HG02642 (cell line): ENCODE measurements around the gene CA9.

ENCODE experiments used
- ATAC-seq: cut with Tn5 transposase; IDR thresholded peaks from one replicate; pipeline ENCODE4 v1.9.1; 2021; ENCODE audit warnings: mild to moderate bottlenecking; ENCODE audit not compliant: unreplicated experiment, poor library complexity

Gene CA9

DNA sequence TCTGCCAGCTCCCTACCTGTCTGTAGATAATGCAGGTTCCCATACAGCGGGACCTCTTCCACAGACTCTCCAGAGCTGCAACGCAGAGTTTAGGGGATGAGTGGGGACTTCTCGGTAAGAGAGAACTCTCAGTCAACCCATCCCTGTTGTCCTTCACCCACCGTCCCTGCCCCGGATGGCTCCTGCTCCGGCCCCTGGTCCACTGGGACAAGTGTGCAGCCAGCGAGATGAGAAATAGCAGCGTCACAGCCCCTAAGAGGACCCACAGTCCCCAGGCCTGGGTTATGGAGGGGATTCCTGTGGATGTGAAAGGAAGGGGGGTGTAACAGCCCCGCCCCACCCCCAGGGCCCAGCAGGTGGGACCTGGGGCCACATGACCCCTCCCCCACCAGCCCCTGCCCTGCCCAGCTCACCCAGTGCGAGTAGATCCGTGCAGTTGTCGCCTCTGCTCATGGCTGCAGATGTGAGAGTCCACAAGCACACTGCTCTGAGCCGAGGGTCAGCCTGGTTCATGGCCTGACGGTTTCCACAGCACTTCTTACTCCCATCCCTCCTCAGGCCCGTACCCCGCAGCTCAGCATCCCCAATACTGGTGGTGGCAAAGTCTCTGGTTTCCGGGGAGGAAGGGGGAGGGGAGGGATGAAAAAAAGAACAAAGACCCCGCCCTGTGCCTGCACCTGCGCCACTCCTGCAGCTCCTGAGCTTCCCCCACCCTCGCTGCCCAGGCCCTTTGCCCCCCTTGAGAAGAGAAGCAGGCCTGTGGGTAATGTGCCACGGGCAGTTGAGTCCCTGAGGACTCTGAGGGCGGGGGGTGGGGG lies 23.2 kb upstream of the CA9 start, which contains the start of gene SIT1:
SIT1 (minus strand) TSS at position 591 of the 818 bp plus-strand sequence; CDS start at position 513, 78 bp downstream.
- ATAC-seq, result no peak

DNA sequence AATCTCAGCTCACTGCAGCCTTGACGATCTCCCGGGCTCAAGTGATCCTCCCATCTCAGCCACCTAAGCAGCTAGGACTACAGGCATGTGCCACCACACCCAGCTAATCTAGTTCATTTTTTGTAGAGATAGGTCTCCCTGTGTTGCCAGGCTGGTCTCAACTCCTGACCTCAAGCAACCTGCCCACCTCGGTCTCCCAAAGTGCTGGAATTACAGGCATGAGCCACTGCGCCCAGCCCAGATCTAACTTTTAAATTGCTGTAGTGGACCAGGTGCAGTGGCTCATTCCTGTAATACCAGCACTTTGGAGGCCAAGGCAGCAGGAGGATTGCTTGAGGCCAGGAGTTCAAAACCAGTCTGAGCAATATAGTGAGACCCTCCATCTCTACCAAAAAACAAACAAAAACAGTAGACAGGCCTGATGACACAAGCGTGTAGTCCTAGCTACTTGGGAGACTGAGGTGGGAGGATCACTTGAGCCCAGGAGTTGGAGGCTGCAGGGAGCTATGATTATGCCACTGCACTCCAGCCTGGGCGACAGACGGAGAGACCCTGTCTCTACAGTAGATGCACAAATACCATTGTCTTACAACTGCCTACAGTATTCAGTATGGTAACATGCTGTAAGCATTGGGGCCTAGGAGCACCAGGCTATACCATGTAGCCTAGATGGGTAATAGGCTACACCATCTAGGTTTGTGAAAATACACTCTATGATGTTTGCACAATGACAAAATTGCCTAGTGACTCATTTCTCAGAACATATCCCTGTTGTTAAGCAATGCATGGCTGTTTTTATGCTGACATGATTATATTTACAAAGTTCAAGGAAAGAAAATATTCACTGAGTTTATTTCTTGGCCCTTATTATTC lies 21.5 kb upstream of the CA9 start:
- no peak for ATAC-seq

DNA sequence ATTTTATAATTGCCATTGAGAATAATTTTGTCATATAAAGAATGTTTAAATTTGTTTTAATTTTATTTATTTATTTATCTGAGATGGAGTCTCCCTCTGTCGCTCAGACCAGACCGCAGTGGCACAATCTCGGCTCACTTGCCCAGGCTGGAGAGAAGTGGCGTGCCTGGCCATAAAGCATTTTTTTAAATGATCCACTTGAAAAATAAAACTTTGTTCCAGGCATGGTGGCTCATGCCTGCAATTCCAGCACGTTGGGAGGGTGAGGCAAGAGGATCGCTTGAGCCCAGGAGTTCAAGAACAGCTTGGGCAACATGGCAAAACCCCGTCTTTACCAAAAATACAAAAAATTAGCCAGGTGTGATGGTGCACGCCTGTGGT lies 20.9 kb upstream of the CA9 start:
- ATAC-seq, result no peak

DNA sequence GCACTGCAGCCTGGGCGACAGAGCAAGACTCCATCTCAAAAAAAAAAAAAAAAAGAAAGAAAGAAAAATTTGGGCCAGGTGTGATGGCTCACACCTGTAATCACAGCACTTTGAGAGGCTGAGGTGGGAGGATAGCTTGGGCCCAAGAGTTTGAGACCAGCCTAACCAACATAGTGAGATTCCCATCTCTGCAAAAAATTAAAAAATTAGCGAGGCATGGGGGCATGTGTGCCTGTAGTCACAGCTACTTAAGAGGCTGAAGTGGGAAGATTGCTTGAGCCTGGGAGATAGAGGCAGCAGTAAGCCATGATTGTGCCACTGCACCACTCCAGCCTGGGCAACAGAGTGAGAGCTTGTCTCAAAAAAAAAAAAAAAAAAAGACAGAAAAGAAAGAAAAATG lies 20.1 kb upstream of the CA9 start:
- no peak for ATAC-seq

DNA sequence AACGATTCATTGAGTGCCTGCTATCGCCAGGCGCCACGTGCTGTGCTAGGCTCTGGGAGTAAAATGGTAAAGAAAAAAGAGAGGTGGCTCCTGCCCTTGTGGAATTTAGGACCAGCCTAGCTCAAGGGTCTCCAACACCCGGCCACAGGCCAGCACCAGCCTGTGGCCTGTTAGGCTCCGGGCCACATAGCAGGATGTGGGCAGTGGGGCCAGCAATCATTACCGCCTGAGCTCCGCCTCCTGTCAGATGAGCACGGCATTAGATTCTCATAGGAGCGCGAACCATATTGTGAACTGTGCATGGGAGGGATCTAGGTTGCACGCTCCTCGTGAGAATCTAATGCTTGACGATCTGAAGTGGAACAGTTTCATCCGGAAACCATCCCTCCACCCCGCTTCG lies 17.4 kb upstream of the CA9 start:
- ATAC-seq, result no peak

DNA sequence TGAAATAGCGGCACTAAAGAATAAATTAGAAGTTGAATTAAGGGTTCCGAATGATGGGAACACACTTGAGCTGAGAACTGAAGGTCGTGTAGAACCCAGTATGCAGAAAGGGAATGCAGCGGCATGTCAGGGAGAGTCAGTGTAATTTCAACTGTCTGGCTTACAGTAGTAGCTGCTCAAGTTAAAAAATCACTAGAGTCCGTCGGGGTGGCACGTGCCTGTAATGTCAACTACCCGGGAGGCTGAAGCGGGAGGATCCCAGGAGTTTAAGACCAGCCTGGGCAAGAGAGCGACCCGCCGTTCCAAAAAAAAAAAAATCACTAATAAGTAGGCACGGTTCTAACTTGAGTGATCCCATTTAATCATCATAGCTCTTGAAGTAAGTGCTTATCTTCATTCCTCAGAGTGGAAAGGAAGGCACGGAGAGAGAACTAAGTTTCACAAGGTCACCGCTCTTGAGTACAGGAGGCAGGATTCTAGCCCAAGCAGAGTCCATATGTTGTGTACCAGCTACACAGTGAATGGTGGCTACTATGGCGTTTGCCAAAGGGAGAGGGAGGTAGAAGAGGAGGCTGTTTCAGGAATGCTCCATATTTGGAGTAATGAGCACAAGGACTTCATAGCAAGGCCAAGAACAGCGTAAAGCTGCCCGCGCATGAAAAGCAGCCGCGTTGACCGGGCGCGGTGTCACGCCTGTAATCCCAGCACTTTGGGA lies 16.7 kb upstream of the CA9 start:
- no peak for ATAC-seq

DNA sequence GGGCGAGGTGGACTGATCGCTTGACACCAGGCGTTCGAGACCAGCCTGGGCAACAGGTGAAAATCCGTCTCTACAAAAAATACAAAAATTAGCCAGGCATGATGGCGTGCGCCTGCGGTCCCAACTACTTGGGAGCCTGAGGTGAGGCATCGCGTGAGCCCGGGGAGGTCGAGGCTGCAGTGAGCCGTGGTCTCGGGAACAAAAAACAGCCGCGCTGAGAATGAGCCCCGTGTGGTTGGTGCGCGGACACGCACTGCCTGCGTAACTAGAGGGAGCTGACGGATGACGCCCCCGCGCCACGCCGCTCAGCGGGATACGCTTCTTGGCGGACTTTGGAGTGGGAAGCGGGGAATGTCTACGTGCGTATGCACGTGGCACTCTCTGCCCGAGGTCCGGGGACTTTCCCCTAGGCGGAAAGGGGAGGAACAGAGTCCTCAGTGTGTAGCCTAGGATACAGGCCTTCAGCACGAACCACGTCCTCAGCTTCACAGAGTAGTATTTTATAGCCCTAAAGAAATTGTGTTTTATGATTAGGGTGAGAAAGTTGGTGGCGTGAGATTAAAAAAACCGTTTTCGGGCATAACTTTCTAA lies 16.1 kb upstream of the CA9 start, which contains the start of gene RMRP:
RMRP (minus strand) TSS at position 474 of the 591 bp plus-strand sequence.
- peak; percentile 86 for ATAC-seq

DNA sequence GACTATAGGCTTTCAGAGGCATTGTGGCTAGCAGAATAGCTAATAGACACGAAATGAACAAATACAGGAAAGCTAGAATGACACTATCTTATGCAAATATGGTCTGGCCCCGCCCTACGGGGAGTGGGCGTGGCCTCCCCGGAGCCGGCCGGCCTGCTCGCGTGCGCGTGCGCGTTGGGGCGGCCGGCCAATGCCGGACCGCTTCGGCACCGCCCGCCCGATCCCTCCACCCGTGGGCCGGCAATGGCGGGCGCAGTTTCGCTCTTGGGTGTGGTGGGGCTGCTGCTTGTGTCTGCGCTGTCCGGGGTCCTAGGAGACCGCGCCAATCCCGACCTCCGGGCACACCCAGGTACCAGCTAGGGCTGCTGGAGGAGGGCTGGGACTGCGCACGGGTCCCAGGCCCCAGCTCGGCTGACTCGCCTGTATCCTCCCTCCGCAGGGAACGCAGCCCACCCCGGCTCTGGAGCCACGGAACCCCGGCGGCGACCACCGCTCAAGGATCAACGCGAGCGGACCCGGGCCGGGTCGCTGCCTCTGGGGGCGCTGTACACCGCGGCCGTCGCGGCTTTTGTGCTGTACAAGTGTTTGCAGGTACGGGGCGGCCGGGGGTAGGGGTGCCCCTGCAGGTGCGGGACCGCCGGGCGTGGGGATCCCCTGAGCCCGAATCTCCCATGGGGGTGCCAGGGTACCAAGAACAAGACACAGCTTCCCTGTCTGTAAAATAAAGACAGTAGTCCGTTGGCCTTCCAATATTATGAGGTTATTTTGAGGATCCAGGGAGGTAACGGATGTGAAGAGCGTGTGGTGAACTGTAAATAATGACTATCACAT lies 15.4 kb upstream of the CA9 start, which contains the start of gene CCDC107:
CCDC107 (plus strand) TSS at position 156 of the 831 bp plus-strand sequence; CDS start at position 244, 88 bp downstream.
- peak; percentile 69 for ATAC-seq

DNA sequence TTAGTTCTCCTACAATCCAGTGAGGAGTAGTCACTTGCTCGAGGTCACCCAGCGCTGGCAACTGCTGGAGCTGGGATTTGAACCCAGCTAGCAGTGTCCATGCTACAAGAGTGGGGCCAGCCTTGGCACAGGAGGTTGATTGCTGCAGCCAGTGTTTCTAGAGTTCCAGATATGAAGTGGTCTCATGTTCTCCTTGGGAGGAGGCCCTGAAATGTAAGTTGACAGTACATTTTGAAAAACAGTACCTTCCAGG lies 14.8 kb upstream of the CA9 start:
- ATAC-seq, result no peak

DNA sequence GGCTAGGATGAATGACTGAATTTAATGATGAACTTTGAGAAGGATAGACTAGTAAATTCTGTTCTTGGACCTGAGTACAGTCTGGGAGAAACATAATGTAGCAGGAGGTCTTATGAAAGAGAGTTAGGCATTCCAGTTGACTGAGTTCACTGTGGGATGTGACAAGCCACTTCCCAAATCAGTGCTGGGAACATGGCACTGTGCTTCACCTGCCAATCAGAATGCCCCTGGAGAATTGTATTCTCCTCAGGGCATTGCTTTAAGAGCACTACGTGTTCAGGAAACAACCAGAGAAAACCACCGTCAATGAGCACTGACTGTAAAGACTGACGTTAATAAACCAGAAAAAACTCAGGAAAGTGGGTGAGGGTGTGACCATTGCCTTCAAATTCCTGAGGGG lies 14.4 kb upstream of the CA9 start:
- ATAC-seq, result no peak

DNA sequence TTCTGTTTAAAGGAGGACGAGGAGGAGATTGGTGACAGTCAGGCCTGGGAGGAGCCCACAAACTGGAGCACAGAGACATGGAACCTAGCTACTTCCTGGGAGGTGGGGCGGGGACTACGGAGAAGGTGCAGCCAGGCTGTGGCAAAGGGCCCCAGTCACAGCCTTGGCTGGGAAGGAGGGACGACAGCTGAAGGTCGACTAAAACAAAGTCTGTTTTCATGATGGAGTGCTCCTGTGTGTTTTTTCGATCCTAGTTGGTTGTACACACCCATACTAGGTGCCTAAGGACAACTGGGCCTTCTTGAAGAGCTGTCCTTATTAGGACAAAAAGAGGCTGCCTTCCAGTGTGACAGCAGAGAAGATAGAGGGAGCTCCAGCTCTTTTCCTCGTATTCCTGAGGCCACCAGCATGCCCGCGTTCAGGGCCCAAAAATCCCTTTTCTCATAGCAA lies 12.7 kb upstream of the CA9 start:
- ATAC-seq, result no peak

DNA sequence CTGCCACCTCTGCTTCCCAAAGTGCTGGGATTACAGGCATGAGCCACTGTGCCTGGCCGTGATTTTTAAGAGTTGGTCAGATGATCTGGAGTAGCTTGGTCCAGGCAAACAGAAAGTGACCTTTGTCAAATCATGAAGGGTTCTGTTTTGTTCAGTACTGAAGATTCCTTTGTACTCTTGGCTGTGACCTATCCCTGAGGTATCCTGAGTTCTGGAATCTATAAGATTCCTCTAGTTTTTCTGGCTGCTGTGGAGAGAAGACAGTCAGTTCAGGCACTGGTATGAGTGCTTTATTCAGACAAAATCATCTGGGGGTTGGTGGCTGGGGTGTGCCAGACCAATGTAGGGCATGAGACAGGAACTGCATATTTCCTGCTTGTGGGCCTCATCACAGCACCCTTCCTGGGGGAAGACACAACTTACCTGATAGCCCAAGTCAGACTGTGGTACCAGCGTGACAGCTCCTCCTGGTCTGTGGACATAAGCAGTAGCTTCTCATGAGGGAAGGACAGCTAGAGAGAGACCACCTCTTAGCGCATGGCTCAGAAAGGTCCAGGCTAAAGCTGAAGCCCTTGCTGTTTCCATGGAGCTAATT lies 11.9 kb upstream of the CA9 start:
- no peak for ATAC-seq

DNA sequence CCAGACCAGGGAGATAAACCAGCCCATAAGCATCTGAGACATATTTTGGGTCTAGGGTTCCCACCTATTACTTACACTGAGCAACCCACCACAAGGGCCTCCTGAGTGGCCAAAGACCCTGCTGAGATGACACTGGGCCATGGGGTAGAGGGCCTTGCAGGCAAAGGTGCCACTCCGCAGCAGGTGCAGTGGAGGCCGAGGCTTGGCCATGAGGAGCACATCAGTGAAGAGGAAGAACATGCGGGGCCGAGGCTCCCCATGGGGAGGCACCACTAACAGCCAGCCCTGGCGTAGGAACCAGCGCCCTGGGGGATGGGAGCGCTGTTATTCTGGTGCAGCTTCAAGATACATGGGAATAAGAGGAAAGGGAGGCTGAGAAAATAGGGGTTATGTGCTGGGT lies 11.3 kb upstream of the CA9 start:
- no peak for ATAC-seq

DNA sequence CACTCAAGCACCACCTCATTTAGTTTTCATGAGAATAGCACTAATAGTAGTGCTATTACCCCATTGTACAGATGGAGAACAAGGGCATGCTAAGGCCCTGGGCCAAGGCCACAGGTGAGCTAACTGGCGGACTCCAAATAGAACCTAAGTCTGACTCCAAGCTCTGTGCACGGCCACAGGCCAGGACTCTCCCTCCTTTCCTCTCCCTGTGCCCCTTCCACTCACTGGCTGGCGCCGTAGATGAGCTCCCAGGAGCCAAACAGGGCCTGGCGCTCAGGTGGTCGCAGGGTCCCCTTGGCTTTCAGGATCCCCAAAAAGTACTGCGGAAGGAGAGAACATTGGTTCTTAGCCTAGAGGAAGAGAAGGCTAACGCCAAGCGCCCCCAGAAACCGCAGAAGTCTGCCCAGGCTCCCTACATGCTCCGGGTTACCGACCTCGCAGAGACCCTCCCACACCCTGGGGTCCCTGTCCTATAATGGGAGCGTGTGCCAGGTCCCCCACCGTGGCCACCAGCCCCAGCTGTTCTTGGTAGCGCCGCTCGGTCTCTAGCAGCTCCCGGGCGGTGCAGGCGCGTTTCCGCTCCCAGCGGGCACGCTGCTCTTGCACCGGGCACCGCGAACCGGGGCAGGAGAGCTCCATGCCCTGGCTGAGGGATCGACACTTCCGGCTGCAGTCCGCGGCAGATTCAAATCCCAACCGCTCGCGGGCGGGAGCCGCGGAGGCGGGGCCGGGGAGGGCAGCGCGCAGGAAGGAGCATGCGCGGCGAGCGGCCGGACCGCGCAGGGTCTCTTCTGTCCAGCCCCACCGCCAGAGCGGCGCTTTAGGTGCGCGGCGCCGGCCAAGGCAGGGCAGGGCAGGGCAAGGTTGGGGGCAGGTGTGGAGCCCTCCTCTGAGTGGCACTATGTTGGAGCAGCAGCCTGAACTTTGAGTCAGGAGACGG lies 8.9 kb upstream of the CA9 start, which contains the start of gene ARHGEF39:
ARHGEF39 (minus strand) TSS at position 665 of the 940 bp plus-strand sequence; CDS start at position 639, 26 bp downstream.
- peak; percentile 81 for ATAC-seq

DNA sequence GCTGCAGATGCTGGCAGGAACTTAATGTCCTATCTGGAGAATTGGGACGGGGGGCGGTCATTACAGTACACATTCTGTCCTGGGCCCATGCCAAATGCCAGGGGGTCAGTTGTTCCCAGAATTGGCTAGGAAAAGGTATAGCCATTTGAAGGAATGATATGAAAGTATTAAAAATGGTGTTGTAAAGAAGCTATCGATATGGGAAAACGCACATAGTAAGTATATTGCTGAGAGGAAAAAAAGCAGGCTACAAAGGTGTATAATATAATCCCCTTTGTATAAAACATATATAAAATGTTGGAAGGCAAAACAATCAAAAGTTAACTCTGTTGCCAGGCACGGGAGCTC lies 8.3 kb upstream of the CA9 start:
- no peak for ATAC-seq

DNA sequence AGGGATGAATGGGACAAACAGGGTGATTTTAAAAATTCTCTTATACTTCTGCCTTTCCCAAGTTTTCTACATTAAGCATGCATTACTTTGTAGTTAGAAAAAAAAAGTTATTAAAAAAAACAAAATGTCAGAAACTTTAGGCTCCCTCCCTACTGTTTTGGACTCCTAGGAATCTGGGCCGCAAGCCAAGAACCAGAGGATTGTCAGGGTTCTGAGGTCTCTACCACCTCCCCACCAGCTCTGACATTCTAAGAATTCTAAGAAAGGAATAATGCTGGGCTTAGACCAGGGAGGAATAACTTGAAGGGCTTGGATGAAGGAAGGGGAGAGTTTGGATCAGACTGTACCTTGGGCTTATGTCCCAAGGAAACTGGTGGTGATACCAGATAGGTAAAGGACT lies 7.7 kb upstream of the CA9 start:
- no peak for ATAC-seq

DNA sequence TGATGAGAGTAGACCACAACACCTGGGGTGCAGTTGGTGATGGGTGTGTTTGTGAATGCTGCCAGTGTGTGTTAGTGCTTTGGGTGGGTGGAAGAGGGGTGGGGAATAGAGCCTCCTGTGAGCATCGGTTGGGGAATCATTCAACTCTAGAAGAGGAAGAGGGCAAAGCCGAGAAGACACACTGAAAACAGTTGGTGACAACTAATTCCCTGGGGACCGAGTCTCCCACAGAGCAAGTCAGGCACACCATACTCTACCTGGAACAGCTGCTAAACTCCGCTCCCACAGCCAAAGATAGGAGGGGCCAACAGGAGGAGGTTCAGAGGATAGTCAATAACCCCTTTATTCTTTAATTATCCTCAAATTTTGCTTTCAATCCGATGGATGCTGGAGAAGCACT lies 7.2 kb upstream of the CA9 start:
- no peak for ATAC-seq

DNA sequence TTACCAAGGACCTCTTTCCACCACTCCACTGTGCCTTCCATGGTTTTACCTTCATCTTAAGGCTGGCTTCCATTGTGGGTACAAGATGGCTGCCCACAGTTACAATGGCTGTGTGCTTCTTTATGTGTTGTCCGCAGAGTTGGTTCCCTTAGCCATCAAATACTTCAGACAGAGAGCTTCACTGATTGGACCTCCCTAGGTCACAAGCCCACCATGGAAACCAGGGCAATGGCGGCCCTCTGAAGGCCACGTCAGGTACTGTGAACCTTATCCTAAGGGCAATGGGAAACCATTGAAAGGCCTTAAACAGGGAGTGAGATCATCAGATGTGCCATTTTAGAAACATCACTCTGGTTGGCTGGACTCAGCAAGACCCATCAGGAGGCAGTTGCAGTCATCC lies 5.8 kb upstream of the CA9 start:
- no peak for ATAC-seq
